Panc1 (cell line): ENCODE data around the gene SLC66A3.

Source experiments
- CTCF ChIP-seq: fragments of 450-650 bp; IDR thresholded peaks from 2 replicates; pipeline ENCODE4 v1.5.1; 2017; ENCODE audit warnings: mild to moderate bottlenecking
- POLR2AphosphoS5 ChIP-seq: IDR thresholded peaks from 2 replicates; pipeline ENCODE4 v1.6.1; 2012; ENCODE audit warnings: mild to moderate bottlenecking, low read depth, low read length, moderate library complexity

GRCh38 chr2:11175293-11175795 lies 20.1 kb downstream of the SLC66A3 start:
- TF ChIP-seq CTCF (no peak), POLR2AphosphoS5 (no peak)
